KOPT-K1 (cell line): Measurements from ENCODE around the gene MORN1.

Experiments used
- H3K27ac ChIP-seq: fragments of 200-600 bp; sonication (generic); 2 replicates; pipeline ENCODE4 v1.5.1; 2016; ENCODE audit warnings: antibody characterized with exemption, mild to moderate bottlenecking, low read depth, low read length; ENCODE audit not compliant: poor library complexity, severe bottlenecking
- H3K36me3 ChIP-seq: fragments of 200-600 bp; sonication (generic); 2 replicates; pipeline ENCODE4 v1.5.1; 2017; ENCODE audit warnings: antibody characterized with exemption, mild to moderate bottlenecking, low read length, moderate library complexity; ENCODE audit not compliant: insufficient read depth
- H3K9me3 ChIP-seq: fragments of 200-600 bp; sonication (generic); 2 replicates; pipeline ENCODE4 v1.5.1; 2017; ENCODE audit warnings: antibody characterized with exemption, low read length, mild to moderate bottlenecking; ENCODE audit not compliant: insufficient read depth, poor library complexity, severe bottlenecking

MORN1 gene

DNA sequence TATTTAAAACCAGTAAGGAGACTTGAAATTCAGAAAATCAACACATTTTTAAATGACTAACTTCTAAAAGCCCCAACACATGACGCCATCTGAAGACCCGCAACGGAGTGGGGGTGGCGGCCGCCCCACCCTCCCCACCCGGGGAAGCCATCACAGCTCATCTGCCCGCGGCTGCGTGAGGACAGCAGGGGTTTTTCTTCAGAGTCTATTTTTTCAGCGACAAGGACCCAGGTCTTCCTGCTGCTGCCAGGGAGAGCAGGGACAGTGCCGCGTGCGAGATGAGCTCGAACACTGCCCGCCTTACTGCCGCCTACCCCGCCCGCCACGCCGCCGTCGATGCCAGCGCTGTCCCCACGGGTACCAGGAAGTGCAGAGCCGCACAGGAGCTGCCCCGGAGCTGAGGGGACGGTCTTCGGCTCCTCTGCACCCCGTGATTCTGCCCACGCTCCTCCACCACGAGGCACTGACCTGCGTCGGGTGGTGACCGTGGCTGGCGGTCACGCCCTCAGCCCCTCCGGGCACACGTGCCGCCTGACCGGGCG, 84.2 kb downstream of the MORN1 start:
- H3K27ac ChIP-seq: no peak overlapping the region
- no peaks in the 10 kb centered on the region for H3K9me3 ChIP-seq
- no peaks in the 10 kb centered on the region for H3K36me3 ChIP-seq

DNA sequence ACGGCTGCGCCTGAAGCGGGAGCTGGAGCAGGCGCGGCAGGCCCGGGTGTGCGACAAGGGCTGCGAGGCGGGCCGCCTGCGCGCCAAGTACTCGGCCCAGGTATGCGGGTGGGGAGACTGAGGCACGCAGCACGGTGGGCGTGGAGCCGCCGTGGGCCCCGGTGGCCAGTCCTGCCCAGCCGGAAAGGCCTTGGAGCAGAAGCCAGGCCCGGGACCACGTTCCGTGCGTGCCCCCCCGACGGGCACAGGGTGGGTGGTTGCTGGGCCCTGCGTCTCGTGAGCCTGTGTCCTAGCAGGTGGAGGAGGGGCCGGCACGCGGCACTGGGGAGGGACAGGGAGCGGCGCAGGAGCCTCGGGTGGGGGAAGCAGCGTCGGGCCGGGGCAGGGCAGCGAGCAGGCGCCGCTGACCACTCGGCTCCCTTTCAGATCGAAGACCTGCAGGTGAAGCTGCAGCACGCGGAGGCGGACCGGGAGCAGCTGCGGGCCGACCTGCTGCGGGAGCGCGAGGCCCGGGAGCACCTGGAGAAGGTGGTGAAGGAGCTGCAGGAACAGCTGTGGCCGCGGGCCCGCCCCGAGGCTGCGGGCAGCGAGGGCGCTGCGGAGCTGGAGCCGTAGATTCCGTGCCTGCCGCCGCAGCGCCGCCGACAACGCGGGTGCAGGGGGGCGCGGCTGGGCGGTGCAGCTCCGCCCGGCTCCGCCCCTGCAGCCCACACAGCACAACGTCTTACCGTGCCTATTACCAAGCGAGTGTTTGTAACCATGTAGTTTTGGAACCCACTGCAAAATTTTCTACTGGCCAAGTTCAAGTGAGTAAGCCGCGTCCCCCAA, 85.0 kb downstream of the MORN1 start:
- Histone ChIP-seq H3K9me3 (no peaks in the 10 kb centered on the region), H3K36me3 (no peaks in the 10 kb centered on the region), H3K27ac (no peak overlapping the region)

DNA sequence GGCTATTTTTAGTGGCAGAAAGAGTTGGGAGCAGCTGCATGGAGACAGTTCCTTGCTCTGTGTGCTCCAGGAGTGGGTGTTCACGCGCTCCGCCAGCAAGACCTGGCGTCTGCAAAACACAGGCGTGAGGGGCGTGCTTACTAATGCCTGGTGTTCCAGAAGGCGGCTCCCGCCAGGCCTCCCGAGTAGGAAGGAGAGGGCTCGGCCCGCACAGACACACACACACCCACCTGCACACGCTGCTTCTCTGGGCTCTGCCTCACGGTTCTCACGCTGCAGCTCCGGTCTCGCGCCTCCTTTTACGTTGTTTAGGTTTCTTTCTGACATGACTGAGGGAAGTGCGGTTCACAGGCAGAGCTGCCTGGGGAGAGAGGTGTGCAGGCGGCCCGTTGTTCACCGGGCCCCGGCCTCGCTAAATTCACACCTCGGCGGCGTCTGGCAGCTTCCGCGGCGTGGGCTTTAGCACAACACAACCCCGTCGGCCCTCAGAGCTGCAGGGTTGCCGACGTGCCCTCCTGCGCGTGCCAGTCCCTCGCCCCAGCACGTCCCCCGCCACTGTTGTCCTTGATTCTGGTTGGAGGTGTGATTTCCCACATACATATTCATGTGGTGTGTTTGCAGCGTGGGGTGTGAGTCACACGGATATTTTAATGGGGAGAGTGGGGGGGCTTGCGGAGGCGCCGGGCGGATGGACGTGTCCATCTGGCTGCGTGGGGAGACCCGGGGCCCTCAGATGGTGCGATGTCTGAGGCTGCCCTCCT, 86.3 kb downstream of the MORN1 start:
- Histone ChIP-seq H3K9me3 (no peaks in the 10 kb centered on the region), H3K36me3 (no peaks in the 10 kb centered on the region), H3K27ac (no peak overlapping the region)

DNA sequence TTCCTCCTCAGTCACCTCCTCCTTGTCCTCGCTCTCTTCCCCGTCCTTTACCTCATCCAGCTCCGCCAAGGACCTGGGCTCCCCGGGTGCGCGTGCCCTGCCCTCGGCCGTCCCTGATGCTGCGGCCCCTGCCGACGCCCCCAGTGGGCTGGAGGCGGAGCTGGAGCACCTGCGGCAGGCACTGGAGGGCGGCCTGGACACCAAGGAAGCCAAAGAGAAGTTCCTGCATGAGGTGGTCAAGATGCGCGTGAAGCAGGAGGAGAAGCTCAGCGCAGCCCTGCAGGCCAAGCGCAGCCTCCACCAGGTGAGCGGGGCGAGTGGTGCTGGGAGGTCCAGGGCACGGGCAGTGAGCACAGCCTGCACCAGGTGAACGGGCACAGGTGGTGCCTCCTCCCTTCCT, 87.1 kb downstream of the MORN1 start:
- no peak overlapping the region for H3K27ac ChIP-seq
- H3K36me3 ChIP-seq: no peaks in the 10 kb centered on the region
- no peaks in the 10 kb centered on the region for H3K9me3 ChIP-seq

DNA sequence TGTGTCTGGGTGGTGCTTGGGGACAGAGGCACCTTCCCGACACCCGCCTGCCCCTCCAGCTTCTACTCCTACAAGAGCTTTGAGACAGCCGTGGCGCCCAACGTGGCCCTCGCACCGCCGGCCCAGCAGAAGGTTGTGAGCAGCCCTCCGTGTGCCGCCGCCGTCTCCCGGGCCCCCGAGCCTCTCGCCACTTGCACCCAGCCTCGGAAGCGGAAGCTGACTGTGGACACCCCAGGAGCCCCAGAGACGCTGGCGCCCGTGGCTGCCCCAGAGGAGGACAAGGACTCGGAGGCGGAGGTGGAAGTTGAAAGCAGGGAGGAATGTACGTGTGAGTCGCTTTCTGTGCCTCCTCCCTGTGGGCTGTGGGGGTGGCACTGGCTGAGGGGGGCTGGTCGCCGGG, 87.6 kb downstream of the MORN1 start:
- Histone ChIP-seq H3K36me3 (no peaks in the 10 kb centered on the region), H3K9me3 (no peaks in the 10 kb centered on the region), H3K27ac (no peak overlapping the region)

DNA sequence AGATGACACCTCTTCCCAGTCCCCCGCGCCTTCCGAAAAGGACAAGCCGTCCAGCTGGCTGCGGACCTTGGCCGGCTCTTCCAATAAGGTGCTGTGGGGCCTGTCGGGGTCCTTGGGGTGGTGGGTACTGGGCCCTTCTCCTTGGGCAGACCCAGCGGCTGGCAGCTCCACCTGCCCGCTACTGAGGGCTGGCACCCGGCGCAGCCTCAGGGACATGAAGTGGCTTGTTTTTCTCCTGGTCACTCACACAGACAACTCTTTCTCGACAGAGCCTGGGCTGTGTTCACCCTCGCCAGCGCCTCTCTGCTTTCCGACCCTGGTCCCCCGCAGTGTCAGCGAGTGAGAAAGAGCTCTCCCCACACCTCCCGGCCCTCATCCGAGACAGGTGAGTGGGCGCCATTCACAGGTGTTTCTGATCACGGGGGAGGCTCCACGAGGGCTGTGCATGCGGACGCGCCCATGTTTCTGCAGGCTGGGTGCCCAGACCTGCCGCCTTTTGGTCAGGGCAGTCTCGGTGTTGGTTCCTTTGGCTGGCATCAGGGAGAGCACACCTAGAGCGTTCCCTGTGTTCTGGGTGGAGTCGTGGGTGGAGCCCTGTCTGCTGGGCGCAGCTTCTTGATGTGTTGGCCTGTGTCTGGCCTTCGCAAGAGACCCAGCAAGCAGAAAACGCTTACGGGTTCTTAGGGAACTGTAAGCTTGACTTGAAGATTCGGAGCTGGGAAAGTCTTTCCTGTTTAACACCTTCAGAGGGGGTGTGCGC, 88.2 kb downstream of the MORN1 start:
- H3K36me3 ChIP-seq: no peaks in the 10 kb centered on the region
- H3K27ac ChIP-seq: no peak overlapping the region
- H3K9me3 ChIP-seq: no peaks in the 10 kb centered on the region

DNA sequence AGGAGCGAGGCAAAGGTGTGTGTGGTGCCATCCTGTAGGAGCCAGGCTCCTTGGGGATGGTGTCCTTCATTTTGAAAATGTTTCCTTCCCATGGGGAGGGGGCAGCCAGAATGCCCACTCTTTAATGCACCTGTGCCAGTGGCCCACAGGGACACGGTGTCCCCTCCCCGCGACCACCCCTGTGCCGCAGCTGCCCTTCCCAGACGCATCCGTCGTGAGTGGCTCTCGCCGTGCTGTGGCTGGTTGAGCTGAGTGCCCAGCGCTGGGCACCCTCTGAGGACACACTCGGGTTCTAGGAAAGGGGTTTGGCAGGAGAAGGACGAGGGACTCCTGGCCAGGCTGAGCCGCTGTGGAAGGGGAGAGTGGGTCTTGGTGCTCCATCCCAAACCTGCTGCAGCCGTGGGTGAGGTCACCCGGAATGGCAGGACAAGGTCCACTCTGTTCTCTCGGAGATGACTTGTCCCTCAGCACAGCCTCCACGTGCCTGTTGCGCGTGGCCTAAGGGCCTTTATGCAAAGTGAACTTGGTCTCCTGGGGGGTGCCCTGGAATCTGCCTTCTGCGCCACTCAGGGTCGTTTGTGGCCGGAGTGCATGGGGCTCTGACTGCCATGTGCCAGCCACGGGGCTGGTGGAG, 88.9 kb downstream of the MORN1 start:
- H3K36me3 ChIP-seq: no peaks in the 10 kb centered on the region
- H3K9me3 ChIP-seq: no peaks in the 10 kb centered on the region
- no peak overlapping the region for H3K27ac ChIP-seq

DNA sequence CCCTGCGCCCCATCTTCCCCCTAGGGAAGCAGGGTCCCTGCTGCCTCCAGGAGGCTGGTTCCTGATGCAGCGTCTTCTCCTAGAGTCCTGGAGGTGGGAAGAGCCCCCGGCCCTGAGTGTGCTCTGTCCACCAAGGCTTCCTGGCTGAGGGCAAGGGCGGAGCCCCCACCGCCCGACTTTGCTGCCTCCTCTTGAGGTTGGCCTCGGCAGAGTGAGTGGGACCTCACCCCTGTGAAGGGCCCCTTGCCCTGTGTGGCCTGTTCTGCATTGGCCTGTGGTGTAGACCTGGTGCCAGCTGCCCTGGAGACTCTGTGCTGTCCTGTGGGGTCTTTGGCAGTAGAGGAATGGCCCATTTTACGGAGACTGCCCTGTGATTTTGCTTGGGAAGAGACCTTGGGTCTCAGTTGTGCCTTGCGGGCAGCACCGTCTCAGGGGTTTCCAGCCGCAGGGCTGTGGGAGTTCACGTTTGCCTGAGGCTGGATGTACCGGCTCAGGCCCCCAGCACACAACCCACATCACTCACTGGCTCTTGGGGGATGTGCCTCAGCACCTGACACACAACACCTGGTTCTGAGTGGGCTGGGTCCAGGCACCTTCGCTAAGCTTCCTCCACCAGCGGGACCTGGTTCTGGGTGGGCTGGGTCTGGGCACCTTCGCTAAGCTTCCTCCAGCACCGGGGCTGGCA, 89.6 kb downstream of the MORN1 start:
- Histone ChIP-seq H3K27ac (peak overlapping the region; percentile 98), H3K36me3 (no peaks in the 10 kb centered on the region), H3K9me3 (no peaks in the 10 kb centered on the region)

DNA sequence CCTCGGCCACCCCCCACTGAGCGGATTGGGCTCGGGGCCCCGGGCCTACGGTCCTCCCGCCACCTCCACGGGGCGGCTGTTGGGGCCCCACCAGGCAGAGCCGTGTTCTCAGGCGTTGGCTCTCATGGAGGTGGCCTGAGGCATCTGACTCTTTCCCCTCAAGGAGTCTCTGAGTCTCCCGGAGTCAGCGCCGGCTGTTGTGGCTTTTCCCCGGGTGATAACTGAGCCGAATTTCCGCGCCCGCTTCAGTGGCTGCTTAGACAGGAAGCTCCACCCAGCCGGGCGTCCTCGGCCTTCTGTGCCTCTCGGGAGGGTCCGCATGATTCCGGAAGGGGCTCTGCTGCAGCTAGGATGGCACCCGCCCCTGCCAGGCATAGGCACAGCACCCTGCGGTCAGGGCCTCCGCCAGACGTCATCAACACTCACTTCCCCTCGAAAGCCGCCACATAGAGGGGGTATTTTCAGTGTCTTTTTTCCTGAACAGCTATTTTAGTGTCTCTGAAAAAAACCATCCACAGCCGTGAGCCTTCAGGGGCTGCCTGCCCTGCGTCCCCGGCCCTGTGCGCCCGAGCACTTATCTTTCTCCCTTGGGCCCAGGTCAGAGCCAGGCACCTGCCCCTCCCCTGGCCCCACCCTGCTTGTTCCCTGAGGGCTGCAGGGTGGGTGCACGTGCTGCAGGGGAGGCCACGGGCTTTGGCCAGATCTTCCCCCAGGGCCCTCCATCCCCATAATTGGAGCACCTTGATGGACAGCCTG, 90.3 kb downstream of the MORN1 start:
- peak overlapping the region; percentile 98 for H3K27ac ChIP-seq
- no peaks in the 10 kb centered on the region for H3K9me3 ChIP-seq
- no peaks in the 10 kb centered on the region for H3K36me3 ChIP-seq

DNA sequence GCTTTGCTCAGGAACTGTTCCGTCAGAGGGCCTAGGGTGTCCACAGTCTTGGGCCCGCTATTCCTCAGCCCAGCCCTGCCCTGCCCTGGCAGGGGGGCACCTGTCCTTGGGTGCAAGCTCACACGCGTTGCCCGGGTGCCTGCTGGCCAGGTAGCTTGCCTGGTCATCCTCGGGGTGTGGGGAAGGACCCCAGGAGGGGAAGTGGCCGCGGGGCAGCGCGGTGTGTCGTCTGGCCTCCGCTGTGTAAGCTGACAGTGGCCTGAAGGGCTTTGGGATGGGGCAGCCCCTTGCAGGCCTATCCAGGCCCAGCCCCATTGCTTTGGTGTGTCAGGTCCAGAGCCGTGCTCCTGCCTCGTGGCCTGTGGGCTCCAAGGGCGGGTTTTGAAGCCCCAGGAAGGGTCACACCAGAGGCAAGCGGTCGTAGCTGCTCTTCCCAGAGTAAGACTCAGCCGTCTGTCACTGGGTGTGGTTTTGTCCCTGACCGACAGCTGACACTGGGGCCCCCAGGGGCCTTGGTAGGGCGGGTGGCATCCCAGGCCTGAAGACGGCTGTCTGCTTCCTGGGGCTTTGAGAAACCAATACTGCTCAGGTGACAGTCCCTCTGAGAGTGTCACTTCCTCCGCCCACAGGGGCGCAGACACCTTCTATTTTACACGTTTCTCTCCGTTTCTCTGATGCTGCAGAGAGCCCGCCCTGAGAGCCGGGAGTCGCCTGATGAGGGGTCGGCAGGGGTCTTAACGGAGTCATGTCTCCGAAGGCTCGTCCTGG, 91.2 kb downstream of the MORN1 start:
- H3K36me3 ChIP-seq: no peaks in the 10 kb centered on the region
- no peaks in the 10 kb centered on the region for H3K9me3 ChIP-seq
- peak overlapping the region; percentile 98 for H3K27ac ChIP-seq

DNA sequence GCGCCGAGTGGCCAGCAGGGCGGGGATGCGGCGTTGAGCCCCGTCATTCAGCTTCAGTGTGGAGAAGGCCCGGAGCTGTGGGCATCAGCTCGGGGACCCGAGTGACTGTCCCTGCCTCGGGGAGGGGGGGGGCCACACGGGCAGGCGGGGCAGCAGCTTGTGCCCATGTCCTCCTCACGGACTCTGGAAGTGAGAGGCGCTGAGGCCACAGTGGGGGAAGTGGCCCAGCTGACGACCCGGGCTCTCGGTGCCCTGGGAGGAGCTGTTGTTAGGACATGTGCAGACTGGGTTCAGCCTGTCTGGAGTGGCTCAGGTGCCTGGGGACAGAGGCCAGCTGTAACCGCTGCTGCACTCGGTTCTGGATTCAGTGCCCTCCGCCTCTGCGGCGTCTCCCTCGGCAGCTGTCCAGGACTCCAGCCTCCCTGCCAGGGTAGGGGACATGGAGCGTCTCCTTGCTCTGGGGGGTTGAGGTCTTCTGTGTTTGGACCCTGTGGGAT, 92.2 kb downstream of the MORN1 start:
- no peaks in the 10 kb centered on the region for H3K9me3 ChIP-seq
- no peaks in the 10 kb centered on the region for H3K36me3 ChIP-seq
- peak overlapping the region; percentile 98 for H3K27ac ChIP-seq

DNA sequence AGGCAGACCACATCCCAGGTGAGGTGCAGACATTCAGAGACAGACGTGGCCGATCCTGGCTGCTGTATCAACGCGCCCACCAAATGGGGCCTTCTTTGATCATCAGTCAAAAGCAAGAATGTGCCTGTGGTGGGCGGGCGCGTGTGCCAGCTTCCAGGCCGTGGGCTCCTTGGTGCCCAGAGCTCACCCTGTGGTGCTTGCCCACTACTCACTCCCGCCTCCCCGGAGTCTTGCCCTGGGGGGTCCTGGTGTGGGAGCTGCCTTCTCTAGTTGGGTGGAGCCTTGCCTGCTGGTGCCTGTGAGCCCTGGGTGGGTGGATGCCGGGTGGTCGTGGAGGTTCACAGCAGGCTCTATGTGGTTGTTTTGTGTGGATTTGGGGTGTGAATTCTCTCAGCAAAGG, 92.7 kb downstream of the MORN1 start:
- Histone ChIP-seq H3K36me3 (no peaks in the 10 kb centered on the region), H3K27ac (no peak overlapping the region)

More for the DNA sequence above, 92.7 kb downstream of the MORN1 start:
- no peaks in the 10 kb centered on the region for H3K9me3 ChIP-seq
